ENCODE data around the gene SLC29A3.

GRCh38 chr10:71359364-71360046 lies 40.4 kb downstream of the SLC29A3 start:
- TF ChIP-seq CTCF (optimal IDR thresholded peaks at IDR 0.05 in 1 of 3, IDR thresholded peaks at IDR 0.05 in 1 of 3, conservative IDR thresholded peaks at IDR 0.05 in 1 of 3; ENCODE audit: extremely low read depth in 1 of 3, insufficient read depth in 2 of 3, low read length in 3 of 3), result no peak
- no peak for TF ChIP-seq EZH2 (IDR thresholded peaks at IDR 0.05; ENCODE audit: low read length)
